Endodermal cell (in vitro differentiated cells): ENCODE results near the gene DOCK7. TPM values are rescaled to one million over a fixed set of nuclear protein-coding genes. Genes with fewer than 3 reads are reported as not detected.
A peak's percentile ranks its signal among the peaks of the same experiment; 100 is the strongest.

Experiments used
- DNase-seq: peaks from one replicate; pipeline ENCODE4 v3.0.0-alpha.2; 2017
- H3K27ac ChIP-seq: 2 replicates; pipeline ENCODE4 v1.5.1; 2013; ENCODE audit warnings: mild to moderate bottlenecking, low read depth, low read length, moderate library complexity
- H3K27me3 ChIP-seq: 2 replicates; pipeline ENCODE4 v1.6.1; 2013; ENCODE audit warnings: mild to moderate bottlenecking, low read length, moderate library complexity; ENCODE audit not compliant: insufficient read depth, control insufficient read depth, poor library complexity, severe bottlenecking
- H3K36me3 ChIP-seq: 2 replicates; pipeline ENCODE4 v1.7.0; 2013; ENCODE audit warnings: mild to moderate bottlenecking, low read length, moderate library complexity; ENCODE audit not compliant: control insufficient read depth, insufficient read depth
- H3K4me1 ChIP-seq: one replicate; pipeline ENCODE4 v1.7.0; 2013; ENCODE audit warnings: low read length; ENCODE audit not compliant: control insufficient read depth, insufficient read depth
- H3K4me3 ChIP-seq: 2 replicates; pipeline ENCODE4 v1.5.1; 2013; ENCODE audit warnings: mild to moderate bottlenecking, low read length, moderate library complexity
- H3K9ac ChIP-seq: 2 replicates; pipeline ENCODE4 v1.6.1; 2013; ENCODE audit warnings: mild to moderate bottlenecking, low read length, moderate library complexity; ENCODE audit not compliant: poor library complexity, severe bottlenecking; ENCODE audit errors: extremely low read depth
- H3K9me3 ChIP-seq: 2 replicates; pipeline ENCODE4 v1.6.1; 2013; ENCODE audit warnings: mild to moderate bottlenecking, low read length, moderate library complexity; ENCODE audit not compliant: control insufficient read depth
- H3K27ac Mint-ChIP-seq: 2 replicates; pipeline ENCODE4 v1.8.0; 2020; ENCODE audit warnings: mixed read lengths
- H3K27me3 Mint-ChIP-seq: 2 replicates; pipeline ENCODE4 v1.8.0; 2021; ENCODE audit warnings: mild to moderate bottlenecking, mixed read lengths; ENCODE audit not compliant: insufficient read depth
- H3K36me3 Mint-ChIP-seq: 2 replicates; pipeline ENCODE4 v1.8.0; 2020; ENCODE audit warnings: low read depth, mixed read lengths
- H3K4me1 Mint-ChIP-seq: 2 replicates; pipeline ENCODE4 v1.8.0; 2020; ENCODE audit warnings: mixed read lengths
- H3K4me3 Mint-ChIP-seq: 2 replicates; pipeline ENCODE4 v1.8.0; 2020; ENCODE audit warnings: mild to moderate bottlenecking, moderate library complexity, mixed read lengths
- H3K9me3 Mint-ChIP-seq: 2 replicates; pipeline ENCODE4 v1.8.0; 2020; ENCODE audit warnings: mild to moderate bottlenecking, mixed read lengths
- CTCF ChIP-seq: fragments of 200-600 bp; sonication (generic); conservative IDR thresholded peaks from 2 replicates; pipeline ENCODE4 v1.5.0; 2021; ENCODE audit warnings: antibody characterized with exemption, mild to moderate bottlenecking
- WGBS, 2 experiments: methylation state at CpG; one replicate each; pipeline versions ENCODE4 v1.1.5 to v1.1.7; 2013; ENCODE audit warnings: missing lambda C conversion rate in 2 of 2, mixed read lengths in 1 of 2; ENCODE audit not compliant: insufficient coverage in 1 of 2, insufficient read length in 1 of 2; 5-methylcytosine and 5-hydroxymethylcytosine counted together
- total RNA-seq, 2 donors: library from RNA; stranded (reverse); fragmentation: NEBNext Ultra II Directional in 1 of 2; extraction: Animal tissue kit (Norgen Biotek cat#: 25700) in 1 of 2; gene quantifications; 2 replicates in 1 of 2; 3 replicates in 1 of 2; pipeline ENCODE4 v1.2.1, GENCODE V29; 2021

DOCK7 gene
- total RNA-seq, 2 donors from 2014 or later, result 66.8 to 72.8 TPM

GRCh38 chr1:62433861-62434617 is 254.1 kb downstream of the DOCK7 start:
- TF ChIP-seq CTCF, result peak; percentile 23
- no peaks in the 10 kb centered on the region for H3K36me3 ChIP-seq
- Mint-ChIP-seq H3K36me3 (no peaks in the 10 kb centered on the region), H3K4me3 (peak overlapping the region; percentile 78), H3K4me1 (peaks cover 8% of the 10 kb centered on the region), H3K27ac (no peak overlapping the region), H3K27me3 (peaks cover 8% of the 10 kb centered on the region), H3K9me3 (no peaks in the 10 kb centered on the region)
- H3K9ac ChIP-seq, result no peak overlapping the region
- 95 to 100% methylated on average over 5 to 10 of the region's 10 CpGs for WGBS, 2 experiments
- no peak overlapping the region for H3K27ac ChIP-seq
- no peaks in the 10 kb centered on the region for H3K9me3 ChIP-seq
- no peak overlapping the region for H3K4me3 ChIP-seq
- no peaks in the 10 kb centered on the region for H3K27me3 ChIP-seq
- no peak for DNase-seq
- H3K4me1 ChIP-seq, result no peaks in the 10 kb centered on the region

- 76% methylated on average over 2 of the region's 2 CpGs; no CpG with 5 or more reads in 1 of the 2 experiments for WGBS, 2 experiments
- H3K4me1 Mint-ChIP-seq, result no peaks in the 10 kb centered on the region
- no peak overlapping the region for H3K4me3 ChIP-seq
- H3K9me3 Mint-ChIP-seq, result no peaks in the 10 kb centered on the region
- H3K27me3 ChIP-seq, result no peaks in the 10 kb centered on the region
- no peak overlapping the region for H3K27ac ChIP-seq
- H3K27ac Mint-ChIP-seq, result no peak overlapping the region
- no peak for DNase-seq
- peaks cover 8% of the 10 kb centered on the region for H3K27me3 Mint-ChIP-seq
- no peak for TF ChIP-seq CTCF
- no peak overlapping the region for H3K9ac ChIP-seq
- H3K4me3 Mint-ChIP-seq, result no peak overlapping the region
- no peaks in the 10 kb centered on the region for H3K4me1 ChIP-seq
- H3K36me3 ChIP-seq, result no peaks in the 10 kb centered on the region
- no peaks in the 10 kb centered on the region for H3K36me3 Mint-ChIP-seq
- H3K9me3 ChIP-seq, result no peaks in the 10 kb centered on the region
Measured at GRCh38 chr1:62429581-62429980, 258.6 kb downstream of the DOCK7 start.

GRCh38 chr1:62428351-62428750 is 259.8 kb downstream of the DOCK7 start:
- Mint-ChIP-seq H3K36me3 (no peaks in the 10 kb centered on the region), H3K9me3 (no peaks in the 10 kb centered on the region), H3K4me1 (no peaks in the 10 kb centered on the region), H3K27me3 (peaks cover 8% of the 10 kb centered on the region), H3K27ac (no peak overlapping the region), H3K4me3 (no peak overlapping the region)
- Histone ChIP-seq H3K27me3 (no peaks in the 10 kb centered on the region), H3K9ac (no peak overlapping the region), H3K9me3 (no peaks in the 10 kb centered on the region), H3K4me1 (no peaks in the 10 kb centered on the region), H3K36me3 (no peaks in the 10 kb centered on the region), H3K27ac (no peak overlapping the region), H3K4me3 (no peak overlapping the region)
- no peak for TF ChIP-seq CTCF
- no peak for DNase-seq
- 88 to 89% methylated on average over 2 to 4 of the region's 4 CpGs for WGBS, 2 experiments
